Measurements from ENCODE around the gene UBR2.

Gene UBR2

DNA sequence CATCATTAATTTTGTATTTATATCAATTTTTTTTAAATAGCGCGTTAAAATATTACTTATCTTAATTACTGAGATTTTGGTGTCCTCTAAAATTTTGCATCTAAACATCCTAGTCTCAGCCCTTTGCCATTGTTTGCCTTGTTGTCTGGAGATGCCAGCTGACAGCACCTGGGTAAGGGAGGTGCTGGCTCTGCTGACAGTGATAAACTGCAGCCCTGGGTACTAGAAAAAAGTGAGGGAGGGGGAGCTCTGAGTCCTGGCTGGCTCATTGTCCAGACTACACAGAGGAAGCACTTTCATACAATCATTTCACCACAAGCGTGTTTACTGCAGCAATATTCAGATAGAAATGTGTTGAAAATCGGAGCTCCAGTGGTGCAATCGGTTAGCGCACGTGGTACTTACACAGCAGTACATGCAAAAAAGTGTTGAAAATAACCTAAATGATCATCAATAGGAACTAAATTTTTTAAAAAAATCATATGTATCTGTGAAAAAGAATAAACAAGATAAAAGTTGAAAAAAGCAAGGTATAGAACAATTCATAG, 18.5 kb upstream of the UBR2 start:
- TF ChIP-seq CTCF (IDR thresholded peaks at IDR 0.05), result no peak

GRCh38 chr6:42547407-42548329, 16.2 kb upstream of the UBR2 start:
- TF ChIP-seq CTCF (IDR thresholded peaks at IDR 0.05), result peak; percentile 91

GRCh38 chr6:42550277-42550676, 13.6 kb upstream of the UBR2 start:
- TF ChIP-seq CTCF (IDR thresholded peaks at IDR 0.05), result no peak

GRCh38 chr6:42551217-42551616, 12.6 kb upstream of the UBR2 start:
- TF ChIP-seq CTCF (IDR thresholded peaks at IDR 0.05), result no peak

GRCh38 chr6:42552380-42552779, 11.4 kb upstream of the UBR2 start:
- no peak for TF ChIP-seq CTCF (IDR thresholded peaks at IDR 0.05)

DNA sequence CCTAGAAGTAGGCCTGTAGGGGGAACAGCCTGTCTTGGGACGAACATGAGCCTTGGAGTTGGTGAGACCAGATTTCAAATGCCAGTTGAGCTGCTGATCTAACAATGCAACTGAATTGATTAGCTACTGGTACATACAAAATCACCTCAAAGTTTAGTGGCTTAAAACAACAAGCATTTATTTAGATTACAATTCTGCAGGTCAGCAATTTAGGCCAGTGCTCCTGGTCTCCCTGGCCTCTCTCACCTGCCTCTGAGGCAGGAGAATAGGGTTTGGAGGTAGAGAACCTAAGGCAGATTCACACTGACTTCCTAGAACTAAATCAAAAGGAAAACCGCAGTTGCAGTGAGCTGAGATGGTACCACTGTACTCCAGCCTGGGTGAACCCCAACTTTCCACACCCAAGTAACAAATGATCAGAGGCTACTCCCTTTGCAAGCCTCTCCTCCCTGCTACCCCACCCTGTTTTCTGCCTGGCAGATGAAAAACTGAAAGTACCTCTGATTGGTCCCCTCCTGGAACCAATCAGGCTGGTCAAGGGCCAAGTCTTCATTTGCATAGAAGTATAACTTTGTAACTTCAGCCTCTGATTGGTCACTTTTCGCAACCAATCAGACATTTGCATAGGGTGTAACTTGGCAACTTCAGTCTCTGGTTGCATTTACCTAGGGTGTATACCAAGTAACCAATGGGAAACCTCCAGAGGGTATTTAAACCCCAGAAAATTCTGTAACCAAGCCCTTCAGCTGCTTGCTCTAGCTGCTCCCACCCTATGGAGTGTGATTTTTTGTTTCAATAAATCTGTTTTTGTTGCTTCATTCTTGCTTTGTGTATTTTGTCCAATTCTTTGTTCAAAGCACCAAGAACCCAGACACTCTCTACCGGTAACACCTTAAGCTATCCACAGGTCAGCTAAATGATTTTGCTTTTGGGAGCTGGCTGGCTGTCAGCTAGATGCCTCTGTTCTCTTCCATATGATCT, 8.1 kb upstream of the UBR2 start:
- no peak for TF ChIP-seq CTCF (IDR thresholded peaks at IDR 0.05)

GRCh38 chr6:42556462-42556861, 7.4 kb upstream of the UBR2 start:
- no peak for TF ChIP-seq CTCF (IDR thresholded peaks at IDR 0.05)

Measured in LNCAP (cell line).